Measurements from ENCODE around the gene VGLL4.

Gene VGLL4

DNA sequence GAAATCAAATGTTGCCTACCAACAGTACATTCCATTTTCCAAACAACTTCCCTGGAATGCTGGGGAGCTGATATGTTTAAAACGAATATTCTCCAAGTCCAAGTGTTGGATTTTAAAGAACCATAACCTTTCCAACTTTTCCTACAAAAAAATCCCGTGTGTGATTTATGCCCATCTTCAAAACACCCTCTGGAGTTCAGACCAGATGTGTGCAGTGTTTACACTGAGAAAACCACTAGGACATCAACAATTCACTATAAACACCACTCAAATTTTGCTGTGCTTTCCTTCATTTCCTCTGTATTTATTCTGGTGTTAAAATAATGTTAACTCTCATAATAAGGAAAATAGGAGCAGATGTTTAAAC, 2.4 kb downstream of the VGLL4 start:
- H3K4me3 Mint-ChIP-seq, result peak overlapping the region; percentile 97 to 100 (median 100)
- no peaks in the 10 kb centered on the region for H3K9me3 Mint-ChIP-seq
- TF ChIP-seq, protein P1, sequence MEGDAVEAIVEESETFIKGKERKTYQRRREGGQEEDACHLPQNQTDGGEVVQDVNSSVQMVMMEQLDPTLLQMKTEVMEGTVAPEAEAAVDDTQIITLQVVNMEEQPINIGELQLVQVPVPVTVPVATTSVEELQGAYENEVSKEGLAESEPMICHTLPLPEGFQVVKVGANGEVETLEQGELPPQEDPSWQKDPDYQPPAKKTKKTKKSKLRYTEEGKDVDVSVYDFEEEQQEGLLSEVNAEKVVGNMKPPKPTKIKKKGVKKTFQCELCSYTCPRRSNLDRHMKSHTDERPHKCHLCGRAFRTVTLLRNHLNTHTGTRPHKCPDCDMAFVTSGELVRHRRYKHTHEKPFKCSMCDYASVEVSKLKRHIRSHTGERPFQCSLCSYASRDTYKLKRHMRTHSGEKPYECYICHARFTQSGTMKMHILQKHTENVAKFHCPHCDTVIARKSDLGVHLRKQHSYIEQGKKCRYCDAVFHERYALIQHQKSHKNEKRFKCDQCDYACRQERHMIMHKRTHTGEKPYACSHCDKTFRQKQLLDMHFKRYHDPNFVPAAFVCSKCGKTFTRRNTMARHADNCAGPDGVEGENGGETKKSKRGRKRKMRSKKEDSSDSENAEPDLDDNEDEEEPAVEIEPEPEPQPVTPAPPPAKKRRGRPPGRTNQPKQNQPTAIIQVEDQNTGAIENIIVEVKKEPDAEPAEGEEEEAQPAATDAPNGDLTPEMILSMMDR (IDR thresholded peaks at IDR 0.05; ENCODE audit: unreplicated experiment in 3 of 3), result no peak
- peaks cover 60% of the 10 kb centered on the region for H3K4me1 Mint-ChIP-seq
- no peaks in the 10 kb centered on the region for H3K36me3 Mint-ChIP-seq (ENCODE audit: low read depth)
- no peaks in the 10 kb centered on the region for H3K27me3 Mint-ChIP-seq (ENCODE audit: low read depth)
- peak overlapping the region; percentile 97 to 100 (median 98) for H3K27ac Mint-ChIP-seq

DNA sequence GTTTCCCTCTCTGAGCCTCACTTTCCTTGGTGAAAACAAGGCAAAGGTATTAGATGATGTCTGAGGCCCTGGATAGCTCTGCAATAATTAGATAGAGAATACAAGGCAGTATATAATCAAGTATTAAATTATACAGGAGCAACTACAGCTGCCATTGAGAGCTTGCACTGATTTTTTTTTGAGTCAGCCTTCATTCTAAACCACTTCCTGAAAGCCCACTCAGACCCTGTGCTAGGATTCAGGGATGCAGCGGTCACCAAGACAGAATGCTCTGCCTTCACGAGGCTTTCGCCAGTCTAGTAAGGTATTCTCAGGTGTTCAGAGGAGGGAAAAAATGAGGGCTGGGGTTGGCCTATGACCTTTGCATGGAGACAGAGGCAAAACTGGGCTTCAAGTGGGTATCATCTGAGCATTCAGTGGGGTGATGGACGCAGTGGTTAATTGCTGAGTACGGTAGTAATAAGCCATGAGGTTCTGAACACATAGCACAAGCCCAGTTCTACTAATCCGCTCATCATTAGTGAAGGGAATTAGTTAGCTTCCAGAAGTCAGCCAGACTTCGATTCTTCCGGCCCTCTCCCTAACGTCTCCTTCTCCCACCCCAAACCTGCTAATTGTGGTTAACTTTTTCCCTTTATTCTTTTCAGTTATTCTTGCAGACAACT, 3.6 kb downstream of the VGLL4 start:
- Mint-ChIP-seq H3K27me3 (ENCODE audit: low read depth) (no peaks in the 10 kb centered on the region), H3K9me3 (no peaks in the 10 kb centered on the region), H3K36me3 (ENCODE audit: low read depth) (no peaks in the 10 kb centered on the region), H3K27ac (peak overlapping the region; percentile 90 to 100 (median 98)), H3K4me3 (peak overlapping the region; percentile 97 to 100 (median 100)), H3K4me1 (peaks cover 72% of the 10 kb centered on the region)
- TF ChIP-seq, protein P1 (IDR thresholded peaks at IDR 0.05; ENCODE audit: unreplicated experiment in 3 of 3), result no peak

DNA sequence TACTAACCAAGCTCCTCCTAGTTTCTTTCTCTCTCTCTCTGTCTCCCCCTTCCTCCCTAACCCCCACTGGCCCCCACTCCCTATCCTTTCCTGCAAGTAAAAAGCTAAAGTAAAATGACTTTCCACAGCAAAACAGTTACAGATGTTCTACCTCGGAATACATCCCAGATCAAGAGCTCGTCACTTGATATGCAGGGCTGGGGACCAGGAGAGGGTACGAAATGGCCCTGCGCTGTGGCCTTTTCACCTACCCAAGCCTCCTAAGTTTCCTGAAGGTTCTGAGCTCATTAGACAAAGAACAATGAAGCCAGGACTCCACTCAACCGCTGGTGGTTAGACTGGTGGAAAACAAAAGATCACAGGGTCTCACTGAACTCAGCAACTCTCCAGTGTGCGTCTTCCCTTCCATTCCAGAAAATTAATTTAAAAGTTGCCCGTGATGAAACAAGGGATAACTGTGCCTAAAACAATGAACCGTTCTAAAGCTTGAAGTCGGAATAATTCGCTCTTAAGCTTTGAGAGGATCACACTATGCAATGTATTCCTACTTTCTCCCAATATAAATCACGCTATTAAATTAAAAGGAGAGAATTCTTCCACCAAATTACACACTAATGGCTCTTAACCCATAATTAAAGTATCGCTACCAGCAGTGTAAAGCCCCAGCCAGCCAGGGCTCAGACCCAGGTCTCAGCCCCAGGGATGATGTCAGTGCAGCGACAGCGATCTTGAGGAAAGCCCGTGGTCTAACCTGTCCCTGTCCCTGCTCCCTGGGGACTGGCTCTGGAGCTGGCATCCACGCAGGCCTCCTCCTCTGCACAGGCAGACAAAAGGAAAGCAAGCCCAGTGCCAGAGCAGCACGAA, 5.0 kb downstream of the VGLL4 start:
- peak overlapping the region; percentile 97 to 100 (median 100) for H3K4me3 Mint-ChIP-seq
- TF ChIP-seq, protein P1 (IDR thresholded peaks at IDR 0.05; ENCODE audit: unreplicated experiment in 3 of 3), result no peak
- H3K27ac Mint-ChIP-seq, result peak overlapping the region; percentile 90 to 100 (median 98)
- H3K4me1 Mint-ChIP-seq, result peaks cover 78% of the 10 kb centered on the region
- no peaks in the 10 kb centered on the region for H3K9me3 Mint-ChIP-seq
- H3K36me3 Mint-ChIP-seq (ENCODE audit: low read depth), result no peaks in the 10 kb centered on the region
- H3K27me3 Mint-ChIP-seq (ENCODE audit: low read depth), result no peaks in the 10 kb centered on the region

DNA sequence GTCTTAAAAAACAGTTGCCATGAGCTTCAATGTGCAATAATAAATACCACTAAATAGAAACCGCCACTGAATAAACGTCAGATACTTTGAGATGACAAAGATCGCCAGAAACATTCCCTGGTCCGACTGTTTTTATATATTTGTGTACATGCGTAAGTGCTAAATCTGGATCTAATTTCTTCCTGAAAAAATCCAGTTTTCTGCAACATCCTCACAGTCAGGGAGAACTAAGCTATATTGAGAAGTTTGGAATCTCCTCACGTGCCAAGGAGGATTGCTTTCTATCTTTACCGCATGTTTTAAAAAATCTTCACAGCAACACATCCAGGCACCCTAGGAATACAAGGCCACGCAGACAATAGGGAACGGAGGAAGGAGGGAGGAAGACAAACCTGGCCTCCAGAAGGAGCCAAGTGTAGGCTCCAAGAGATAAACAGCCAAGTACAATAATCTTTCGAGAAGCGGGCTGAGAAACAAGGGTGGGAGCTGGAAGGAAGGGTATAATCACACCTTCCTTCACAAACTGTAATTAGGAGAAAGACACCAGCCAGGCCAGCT, 5.7 kb downstream of the VGLL4 start:
- Mint-ChIP-seq H3K36me3 (ENCODE audit: low read depth) (peaks cover 2% of the 10 kb centered on the region), H3K9me3 (no peaks in the 10 kb centered on the region), H3K27me3 (ENCODE audit: low read depth) (no peaks in the 10 kb centered on the region), H3K27ac (peak overlapping the region; percentile 90 to 100 (median 98)), H3K4me3 (peak overlapping the region; percentile 97 to 100 (median 100)), H3K4me1 (peaks cover 84% of the 10 kb centered on the region)
- TF ChIP-seq, protein P1 (IDR thresholded peaks at IDR 0.05; ENCODE audit: unreplicated experiment in 3 of 3), result no peak

DNA sequence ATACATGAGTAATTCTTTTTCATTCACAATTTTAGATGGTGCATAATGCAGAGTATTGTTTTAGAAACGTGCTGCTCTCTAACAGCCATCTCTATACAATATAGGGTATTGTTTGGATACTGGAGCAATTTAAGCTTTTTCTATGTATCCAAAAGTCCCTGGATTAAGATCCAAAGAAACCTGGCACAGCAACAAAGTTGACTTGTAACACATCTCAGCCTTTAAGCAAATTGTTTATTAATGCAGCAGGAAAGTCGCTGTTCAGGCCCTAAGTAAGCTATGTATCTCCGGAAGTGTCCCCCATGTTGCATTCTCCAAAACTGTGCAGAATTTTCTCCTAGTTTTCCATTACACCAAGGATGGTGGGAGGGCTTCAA, 7.3 kb downstream of the VGLL4 start:
- TF ChIP-seq, protein P1 (IDR thresholded peaks at IDR 0.05; ENCODE audit: unreplicated experiment in 3 of 3), result no peak
- H3K27ac Mint-ChIP-seq, result peak overlapping the region; percentile 48 to 98 (median 90)

More for the DNA sequence above, 7.3 kb downstream of the VGLL4 start:
- H3K4me3 Mint-ChIP-seq, result peak overlapping the region; percentile 97 to 100 (median 100)
- peaks cover 96% of the 10 kb centered on the region for H3K4me1 Mint-ChIP-seq
- H3K9me3 Mint-ChIP-seq, result no peaks in the 10 kb centered on the region
- H3K36me3 Mint-ChIP-seq (ENCODE audit: low read depth), result peaks cover 9% of the 10 kb centered on the region
- no peaks in the 10 kb centered on the region for H3K27me3 Mint-ChIP-seq (ENCODE audit: low read depth)

All from nephron (organoid).